Activated gamma-delta T cell treated with anti-CD3 and anti-CD28 coated beads, Interleukin-2, amount 50 U/mL, for 16 hours (primary cell): ENCODE measurements around the gene TGM2.
"Not testable (repeated sequence)": the region's sequence is repeated elsewhere in the genome, so short reads cannot be mapped to it uniquely, and the experiment has no call there.

Source experiments
- DNase-seq: peaks from one replicate; pipeline ENCODE4 v3.0.0-alpha.2; 2020; ENCODE audit warnings: low read depth

The TGM2 gene

DNA sequence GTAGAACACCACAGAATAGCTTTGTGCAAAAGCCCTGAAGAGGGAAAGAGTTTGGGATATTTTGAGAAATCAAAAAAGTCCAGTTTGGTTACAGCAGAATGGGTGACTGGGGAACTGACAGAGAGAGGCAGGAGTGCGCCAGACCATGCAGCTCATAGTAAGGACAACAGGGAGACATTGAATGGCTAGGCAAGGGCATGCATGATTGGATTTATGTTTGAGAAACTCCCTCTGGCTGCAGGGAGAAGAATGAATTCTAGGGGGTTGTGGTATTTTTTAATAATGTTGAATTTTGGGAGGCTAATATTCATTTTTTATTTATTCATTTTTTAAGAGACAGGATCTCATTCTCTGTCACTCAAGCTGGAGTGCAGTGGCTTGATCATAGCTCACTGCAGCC is 49.9 kb downstream of the TGM2 start:
- DNase-seq = no peak

DNA sequence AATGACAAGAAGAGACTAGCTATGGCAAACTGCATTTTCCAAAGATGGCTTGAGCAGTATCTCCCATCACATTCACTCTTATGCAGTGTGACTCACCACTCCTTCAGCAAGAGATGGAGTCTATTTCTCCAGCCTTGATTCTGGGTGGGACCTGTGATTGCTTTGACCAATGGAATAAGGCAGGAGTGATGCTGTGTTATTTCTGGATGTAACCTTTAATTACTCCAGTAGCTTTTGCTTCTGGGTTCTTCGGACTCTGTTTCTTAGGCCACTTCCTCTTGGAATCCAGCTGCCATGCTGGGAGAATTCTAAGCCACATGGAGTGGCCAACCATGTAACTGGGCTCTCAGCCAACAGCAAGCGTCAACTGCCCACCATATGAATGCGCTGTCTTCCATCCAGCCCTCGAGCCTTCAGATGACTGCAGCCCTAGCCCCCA is 50.7 kb downstream of the TGM2 start:
- no peak for DNase-seq

DNA sequence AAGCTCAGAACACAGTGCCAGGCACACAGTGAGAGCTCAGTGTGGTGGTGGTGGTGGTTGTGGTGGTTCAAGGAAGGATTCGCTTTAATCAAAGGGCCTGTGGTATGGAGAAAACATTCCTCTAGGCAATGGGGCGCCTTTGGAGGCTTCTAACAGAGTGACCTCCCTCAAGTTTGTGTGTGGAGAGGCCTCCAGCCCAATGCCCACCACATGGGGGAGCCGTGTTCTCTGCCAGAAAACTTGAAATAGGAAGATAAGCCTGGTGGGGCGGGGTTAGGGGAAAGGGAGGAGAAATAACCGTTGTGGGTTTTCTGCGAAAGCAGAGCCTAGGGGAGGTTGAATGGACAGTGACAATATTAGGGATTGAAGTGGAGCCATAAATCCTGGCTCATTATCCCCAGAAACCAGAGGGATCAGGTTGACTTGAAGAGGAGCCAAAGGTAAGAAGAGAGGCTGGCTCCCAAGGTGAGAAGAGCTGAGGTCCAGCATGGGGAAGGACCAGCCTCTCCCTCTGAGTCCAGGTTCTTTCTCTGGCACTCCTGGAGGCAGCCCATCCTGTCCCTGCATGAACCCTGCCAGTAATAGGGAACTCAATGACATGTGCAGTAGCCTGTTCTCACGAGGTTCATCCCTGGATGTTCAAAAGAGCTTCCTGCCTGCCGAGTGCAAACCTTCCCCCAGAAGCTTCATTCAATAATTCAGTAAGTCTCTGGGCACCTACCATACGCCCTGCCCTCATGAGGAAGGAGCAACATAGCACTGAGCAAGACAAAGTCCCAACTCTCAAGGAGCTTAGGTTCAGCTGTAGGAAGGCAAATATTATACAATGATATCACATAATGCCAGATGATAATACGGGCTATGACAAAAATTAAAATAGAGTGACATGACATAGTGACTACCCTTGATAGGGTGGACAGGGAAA is 51.4 kb downstream of the TGM2 start:
- no peak for DNase-seq

- DNase-seq = no peak
Observed at GRCh38 chr20:38112930-38113294, 52.2 kb downstream of the TGM2 start.

DNA sequence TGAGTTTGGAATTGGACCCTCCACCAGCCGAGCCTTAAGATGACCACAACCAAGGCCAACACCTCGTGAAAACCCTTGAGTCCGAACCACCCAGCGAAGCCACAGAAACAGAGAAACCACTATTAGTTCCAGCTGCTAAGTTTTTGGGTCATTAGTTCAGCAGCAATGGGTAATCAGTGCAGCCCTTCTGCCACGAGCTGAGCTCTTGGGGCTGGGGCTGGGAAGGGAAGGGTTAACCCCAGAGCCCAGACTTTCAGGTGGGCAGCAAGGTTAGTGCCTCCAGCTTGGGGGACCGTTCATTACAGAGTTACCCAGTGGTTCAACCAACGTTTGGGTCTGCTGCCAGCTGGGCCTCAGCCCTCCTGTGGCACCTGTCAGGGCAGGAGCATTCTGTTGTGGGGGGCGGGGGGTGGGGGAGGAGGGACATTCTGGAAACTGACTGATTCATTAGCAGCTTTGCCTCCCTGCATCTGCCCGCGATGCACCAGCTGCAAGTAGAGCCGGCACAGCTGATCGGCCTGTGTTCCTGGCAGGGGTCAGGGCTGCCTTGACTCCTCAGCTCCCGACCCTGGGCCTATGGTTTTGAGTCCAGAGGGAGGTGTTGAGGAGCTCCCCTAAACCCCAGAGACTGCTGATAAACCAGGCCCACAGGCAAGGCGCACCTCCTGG is 52.7 kb downstream of the TGM2 start:
- DNase-seq = no peak

- DNase-seq = no peak
Observed at GRCh38 chr20:38111366-38112232, 53.5 kb downstream of the TGM2 start.

GRCh38 chr20:38110525-38111178 is 54.4 kb downstream of the TGM2 start:
- no peak for DNase-seq

- no peak for DNase-seq
Observed at GRCh38 chr20:38109591-38110524, 55.2 kb downstream of the TGM2 start.

- DNase-seq = no peak
Observed at GRCh38 chr20:38108986-38109541, 56.0 kb downstream of the TGM2 start.

DNA sequence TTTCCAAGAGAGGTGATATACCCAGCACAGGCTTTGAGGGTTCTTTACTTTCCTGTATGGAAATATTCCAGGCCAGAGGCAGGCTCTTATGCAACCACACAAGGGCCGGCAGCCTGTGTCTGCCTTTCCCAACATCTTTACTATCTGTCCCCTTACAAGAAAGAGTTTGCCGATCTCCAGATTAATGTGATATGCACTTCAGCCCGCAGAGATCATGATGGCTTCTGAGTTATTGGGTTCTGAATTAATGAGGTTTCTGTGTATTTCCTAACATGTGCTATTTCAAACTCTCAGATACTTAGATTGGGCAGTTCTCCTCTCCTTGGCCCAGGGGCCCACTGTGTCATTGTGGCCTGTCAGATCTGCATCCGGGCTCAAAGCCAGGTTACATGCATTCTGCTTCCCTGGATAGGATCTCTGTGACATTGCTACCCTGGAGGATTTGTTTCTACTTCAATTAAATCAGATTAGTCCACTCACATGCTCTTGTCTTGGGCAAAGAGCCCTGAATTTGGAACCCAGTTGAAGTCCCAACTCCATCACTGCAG is 56.6 kb downstream of the TGM2 start:
- no peak for DNase-seq

- not testable (repeated sequence) for DNase-seq
Observed at GRCh38 chr20:38107916-38108315, 57.2 kb downstream of the TGM2 start.

DNA sequence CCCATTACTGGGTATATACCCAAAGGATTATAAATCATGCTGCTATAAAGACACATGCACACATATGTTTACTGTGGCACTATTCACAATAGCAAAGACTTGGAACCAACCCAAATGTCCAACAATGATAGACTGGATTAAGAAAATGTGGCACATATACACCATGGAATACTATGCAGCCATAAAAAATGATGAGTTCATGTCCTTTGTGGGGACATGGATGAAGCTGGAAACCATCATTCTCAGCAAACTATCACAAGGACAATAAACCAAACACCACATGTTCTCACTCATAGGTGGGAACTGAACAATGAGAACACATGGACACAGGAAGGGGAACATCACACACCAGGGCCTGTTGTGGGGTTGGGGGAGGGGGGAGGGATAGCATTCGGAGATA is 57.7 kb downstream of the TGM2 start:
- DNase-seq = not testable (repeated sequence)

GRCh38 chr20:38106461-38106860 is 58.6 kb downstream of the TGM2 start:
- no peak for DNase-seq

DNA sequence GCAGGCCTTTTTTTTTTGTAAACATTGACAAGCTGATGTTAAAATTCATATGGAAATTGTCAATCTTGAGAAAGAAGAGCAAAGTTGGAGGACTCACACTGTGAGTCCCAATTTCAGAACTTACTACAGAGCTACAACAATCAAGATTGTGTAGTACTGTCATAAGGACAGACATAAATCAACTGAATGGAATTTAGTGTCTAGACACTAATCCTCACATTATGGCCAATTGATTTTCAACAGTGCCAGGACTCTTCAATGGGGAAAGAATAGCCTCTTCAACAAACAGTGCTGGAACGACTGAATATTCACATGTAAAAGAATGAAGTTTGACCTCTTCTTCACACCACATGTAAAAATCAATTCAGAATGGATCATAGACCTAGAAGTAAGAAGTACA is 60.8 kb downstream of the TGM2 start:
- DNase-seq = no peak

GRCh38 chr20:38102206-38102605 is 62.9 kb downstream of the TGM2 start:
- DNase-seq = not testable (repeated sequence)

DNA sequence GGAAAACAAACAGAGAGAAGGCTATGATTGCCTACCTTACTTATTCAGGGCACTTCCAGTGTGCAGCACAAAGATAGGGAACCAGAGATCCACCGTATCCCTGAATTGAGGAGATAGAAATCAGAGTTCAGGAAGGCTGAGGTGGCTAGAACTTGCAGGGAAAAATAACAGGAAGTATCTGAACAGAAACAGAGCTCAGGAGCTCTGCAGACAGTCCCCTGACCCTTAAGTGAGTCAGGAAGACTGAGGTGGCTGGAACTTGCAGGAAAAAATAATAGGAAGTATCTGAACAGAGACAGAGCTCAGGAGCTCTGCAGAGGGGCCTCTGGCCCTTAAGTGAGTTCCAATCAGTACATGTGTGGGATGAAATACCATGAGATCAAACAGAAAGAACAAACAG is 66.1 kb downstream of the TGM2 start:
- DNase-seq = no peak

DNA sequence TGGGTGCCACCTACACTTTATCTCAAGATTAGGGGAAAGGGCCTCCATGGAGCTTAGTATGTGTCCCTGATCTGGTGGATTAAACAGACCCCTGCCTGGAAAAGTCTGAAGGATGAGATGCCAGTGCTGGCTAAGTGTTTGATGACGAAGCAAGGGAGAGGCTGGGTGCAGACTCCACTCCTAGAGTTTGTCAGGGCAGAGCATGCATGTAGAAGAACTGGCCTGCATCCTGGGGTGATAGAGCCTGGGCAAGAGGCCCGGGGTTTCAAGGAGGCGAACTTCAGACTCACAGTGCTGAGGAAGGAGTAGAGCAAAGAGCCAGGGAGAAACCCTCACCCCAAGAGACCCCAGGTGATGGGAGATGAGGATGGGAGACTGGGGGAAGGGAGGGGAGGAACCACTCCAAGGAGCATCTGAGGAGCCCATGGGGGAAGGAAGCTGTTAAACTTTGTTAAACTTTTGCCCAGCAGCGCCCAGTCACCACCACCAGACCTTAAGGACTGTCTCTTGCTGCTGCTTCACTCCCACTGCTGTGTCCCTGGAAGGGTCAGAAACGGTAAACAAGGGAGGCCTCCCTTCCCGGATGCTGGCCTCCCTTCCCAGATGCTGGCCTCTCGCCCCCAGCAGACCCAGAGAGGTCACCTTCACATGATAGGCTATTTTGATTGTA is 69.9 kb downstream of the TGM2 start:
- DNase-seq = no peak

- DNase-seq = no peak
Observed at GRCh38 chr20:38094373-38094891, 70.6 kb downstream of the TGM2 start.

DNA sequence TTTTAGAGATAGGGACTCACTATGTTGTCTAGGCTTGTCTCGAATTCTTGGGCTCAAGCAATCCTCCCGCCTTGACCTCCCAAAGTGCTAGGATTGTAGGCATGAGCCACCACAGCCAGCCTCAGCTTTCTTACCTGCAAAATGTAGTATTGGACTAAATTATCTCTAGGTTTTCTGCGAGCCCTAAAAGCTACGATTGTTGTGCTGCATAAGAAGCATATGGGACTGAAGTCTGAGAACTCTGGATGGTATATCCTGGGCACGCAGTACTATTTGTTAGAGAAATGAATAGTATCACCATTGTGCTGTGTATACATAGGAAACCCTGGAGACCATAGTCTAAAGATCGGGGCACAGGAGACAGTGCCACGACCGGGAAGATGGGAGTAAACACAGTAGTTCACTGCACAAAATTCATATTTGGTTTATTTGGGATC is 71.4 kb downstream of the TGM2 start:
- DNase-seq = no peak
